AG10803 (cell line): ENCODE data around the gene HSD17B1.

Experiments used
- DNase-seq: peaks from one replicate; pipeline ENCODE4 v3.0.0; 2010; ENCODE audit warnings: low read depth
- H3K4me3 ChIP-seq: 2 replicates; pipeline ENCODE4 v1.5.1; 2011; ENCODE audit warnings: mild to moderate bottlenecking, low read length, control low read depth
- CTCF ChIP-seq: conservative IDR thresholded peaks from 2 replicates; pipeline ENCODE4 v1.5.1; 2011; ENCODE audit warnings: mild to moderate bottlenecking, low read length, control low read depth, inconsistent platforms

Gene HSD17B1

GRCh38 chr17:42578282-42578869 lies 25.7 kb downstream of the HSD17B1 start:
- peak; percentile 57 for DNase-seq
- H3K4me3 ChIP-seq = peak overlapping the region; percentile 89

GRCh38 chr17:42579794-42580551 lies 27.2 kb downstream of the HSD17B1 start:
- DNase-seq = no peak
- no peak overlapping the region for H3K4me3 ChIP-seq
- TF ChIP-seq CTCF = no peak

More at GRCh38 chr17:42578282-42578869, 25.7 kb downstream of the HSD17B1 start:
- peak; percentile 76 for TF ChIP-seq CTCF

GRCh38 chr17:42581744-42582270 lies 29.1 kb downstream of the HSD17B1 start:
- no peak for DNase-seq
- TF ChIP-seq CTCF = no peak
- no peak overlapping the region for H3K4me3 ChIP-seq

GRCh38 chr17:42584880-42585279 lies 32.2 kb downstream of the HSD17B1 start:
- no peak for TF ChIP-seq CTCF
- no peak for DNase-seq
- no peak overlapping the region for H3K4me3 ChIP-seq

- H3K4me3 ChIP-seq = no peak overlapping the region
- DNase-seq = peak; percentile 44
- TF ChIP-seq CTCF = no peak
These were observed 32.6 kb downstream of the HSD17B1 start for GRCh38 chr17:42585353-42585752.

GRCh38 chr17:42586514-42587230 lies 33.9 kb downstream of the HSD17B1 start:
- no peak overlapping the region for H3K4me3 ChIP-seq
- TF ChIP-seq CTCF = no peak
- no peak for DNase-seq
